ACC112 (cell line): Measurements from ENCODE around the gene NYNRIN.

Experiments used
- H2AFZ ChIP-seq: fragments of 200-600 bp; sonication (generic); one replicate; pipeline ENCODE4 v1.6.0; 2017; ENCODE audit warnings: antibody characterized with exemption, low read length; ENCODE audit not compliant: unreplicated experiment
- H3K27ac ChIP-seq: fragments of 200-600 bp; sonication (generic); 2 replicates; pipeline ENCODE4 v1.5.1; 2014; ENCODE audit warnings: low read depth, mild to moderate bottlenecking, antibody characterized with exemption, low read length, moderate library complexity
- H3K27me3 ChIP-seq: fragments of 200-600 bp; sonication (generic); 2 replicates; pipeline ENCODE4 v1.6.1; 2014; ENCODE audit warnings: mild to moderate bottlenecking, antibody characterized with exemption, low read length, moderate library complexity, mixed read lengths; ENCODE audit not compliant: insufficient read depth
- H3K36me3 ChIP-seq: fragments of 200-600 bp; sonication (generic); 2 replicates; pipeline ENCODE4 v1.6.1; 2016; ENCODE audit warnings: mild to moderate bottlenecking, antibody characterized with exemption, low read length, moderate library complexity, mixed read lengths; ENCODE audit not compliant: insufficient read depth
- H3K4me1 ChIP-seq: fragments of 200-600 bp; sonication (generic); one replicate; pipeline ENCODE4 v1.6.1; 2016; ENCODE audit warnings: low read length, mixed read lengths; ENCODE audit not compliant: insufficient read depth, unreplicated experiment, control insufficient read depth
- H3K4me3 ChIP-seq: fragments of 200-600 bp; sonication (generic); 2 replicates; pipeline ENCODE4 v1.5.1; 2014; ENCODE audit warnings: mild to moderate bottlenecking, low read depth, low read length
- H3K79me2 ChIP-seq: fragments of 200-600 bp; sonication (generic); one replicate; pipeline ENCODE4 v1.6.0; 2016; ENCODE audit warnings: low read length; ENCODE audit not compliant: control insufficient read depth, unreplicated experiment, insufficient read depth

The NYNRIN gene

GRCh38 chr14:24427537-24428508 is 29.0 kb downstream of the NYNRIN start:
- Histone ChIP-seq H3K36me3 (0 out of 2 replicates have a peak, but pooled peaks cover 4% of the 10 kb centered on the region), H3K27ac (no peak overlapping the region), H3K79me2 (peaks cover 20% of the 10 kb centered on the region), H2AFZ (no peak overlapping the region), H3K27me3 (no peaks in the 10 kb centered on the region), H3K4me1 (peaks cover 52% of the 10 kb centered on the region), H3K4me3 (no peak overlapping the region)

GRCh38 chr14:24428628-24429394 is 30.0 kb downstream of the NYNRIN start:
- H2AFZ ChIP-seq: peak overlapping the region; percentile 86
- peaks cover 5% of the 10 kb centered on the region; the same call in 1 of the 2 replicates for H3K36me3 ChIP-seq
- peaks cover 20% of the 10 kb centered on the region for H3K79me2 ChIP-seq
- peaks cover 52% of the 10 kb centered on the region for H3K4me1 ChIP-seq
- H3K27me3 ChIP-seq: no peaks in the 10 kb centered on the region
- H3K4me3 ChIP-seq: peak overlapping the region; percentile 100
- 0 out of 2 replicates have a peak overlapping the region, but pooled peaks have one; percentile 97 for H3K27ac ChIP-seq

DNA sequence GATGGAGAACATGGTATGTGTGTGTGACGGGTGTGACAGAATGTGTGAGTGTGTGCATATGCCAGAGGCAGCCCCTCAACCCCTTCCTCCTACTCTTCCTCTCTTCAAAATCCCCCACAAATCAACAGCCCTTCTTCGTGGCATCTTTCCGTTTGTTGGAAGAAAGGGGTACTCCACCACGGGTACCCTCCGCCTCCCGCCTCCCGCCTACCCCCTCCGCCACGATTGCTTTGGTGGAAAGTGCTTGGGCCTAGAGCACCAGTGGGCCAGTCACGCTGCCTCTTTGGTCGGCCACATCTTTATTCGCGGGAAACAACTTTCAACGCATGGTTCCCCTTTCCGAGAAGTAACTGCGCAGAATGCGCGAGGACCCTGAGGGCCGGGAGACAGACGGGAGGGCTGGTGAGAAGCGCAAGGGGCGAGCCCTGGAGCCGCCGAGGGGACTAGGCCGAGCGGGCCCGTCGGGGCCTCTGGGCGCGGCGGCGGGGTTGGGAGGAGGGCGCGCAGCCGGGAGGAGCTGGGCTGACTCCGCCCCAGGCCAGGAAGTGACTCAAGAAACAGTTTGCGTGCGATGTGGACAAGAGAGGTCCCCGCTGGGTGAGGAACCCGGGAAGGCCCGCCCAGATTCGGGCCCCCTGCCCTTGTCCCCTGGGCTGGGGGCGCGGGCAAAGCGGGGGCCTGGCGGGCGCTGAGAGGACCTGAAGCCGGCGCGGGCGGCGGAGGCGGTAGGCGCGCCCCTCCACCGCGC is 30.8 kb downstream of the NYNRIN start, which contains the start of the genes CBLN3 and KHNYN:
Gene CBLN3 (minus strand): TSS at position 274 of the 748 bp plus-strand sequence. CDS start 614 bp downstream, outside the sequence.
Gene KHNYN (plus strand): TSS at position 560 of the 748 bp plus-strand sequence. CDS start 777 bp downstream, outside the sequence.
- peaks cover 48% of the 10 kb centered on the region for H3K4me1 ChIP-seq
- peak within 1 kb of the TSS; percentile 97 for H3K27ac ChIP-seq
- no peaks in the 10 kb centered on the region for H3K27me3 ChIP-seq
- peaks cover 5% of the 10 kb centered on the region; the same call in 1 of the 2 replicates for H3K36me3 ChIP-seq
- H3K4me3 ChIP-seq: peak within 1 kb of the TSS; percentile 100
- peaks cover 20% of the 10 kb centered on the region for H3K79me2 ChIP-seq
- peak within 1 kb of the TSS; percentile 86 for H2AFZ ChIP-seq

GRCh38 chr14:24430143-24430681 is 31.4 kb downstream of the NYNRIN start:
- H2AFZ ChIP-seq: peak overlapping the region; percentile 22
- H3K27ac ChIP-seq: peak overlapping the region; percentile 97
- H3K36me3 ChIP-seq: peaks cover 5% of the 10 kb centered on the region; the same call in 1 of the 2 replicates
- peaks cover 41% of the 10 kb centered on the region for H3K4me1 ChIP-seq
- peaks cover 20% of the 10 kb centered on the region for H3K79me2 ChIP-seq
- H3K27me3 ChIP-seq: no peaks in the 10 kb centered on the region
- peak overlapping the region; percentile 100 for H3K4me3 ChIP-seq

DNA sequence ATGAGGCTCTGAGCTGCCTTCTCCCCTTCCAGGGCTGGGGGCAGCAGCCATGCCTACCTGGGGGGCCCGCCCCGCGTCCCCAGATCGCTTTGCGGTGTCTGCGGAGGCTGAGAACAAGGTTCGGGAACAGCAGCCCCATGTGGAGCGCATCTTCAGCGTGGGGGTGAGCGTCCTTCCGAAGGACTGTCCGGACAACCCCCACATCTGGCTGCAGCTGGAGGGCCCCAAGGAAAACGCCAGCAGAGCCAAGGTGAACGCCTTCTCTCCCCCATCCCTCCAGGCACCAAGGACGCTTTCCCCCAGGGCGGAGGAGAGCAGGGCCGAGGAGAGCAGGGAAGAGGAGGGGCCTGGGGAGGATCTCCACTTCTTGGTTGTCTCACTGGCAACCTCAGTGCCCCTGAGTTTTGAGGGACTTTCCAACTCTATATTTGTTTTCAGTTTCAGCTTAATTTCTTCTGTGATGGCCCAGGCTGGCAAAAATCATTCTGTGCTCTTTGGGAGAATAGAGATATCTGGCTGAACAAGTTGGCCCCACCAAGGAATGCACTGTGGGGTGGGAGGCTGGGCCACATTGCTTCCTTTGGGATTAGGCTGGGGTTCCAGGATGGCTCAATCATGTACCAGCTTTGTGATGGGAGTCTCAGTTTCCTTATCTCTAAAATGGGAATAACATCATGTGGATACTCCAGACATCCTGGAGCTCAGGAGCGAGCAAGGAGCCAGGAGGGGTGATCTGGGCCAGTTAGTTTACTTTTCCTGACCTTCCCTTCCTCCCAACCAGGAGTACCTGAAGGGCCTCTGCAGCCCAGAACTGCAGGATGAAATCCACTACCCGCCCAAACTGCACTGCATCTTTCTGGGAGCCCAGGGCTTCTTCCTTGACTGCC is 32.1 kb downstream of the NYNRIN start:
- Histone ChIP-seq H3K27ac (peak overlapping the region; percentile 97), H3K27me3 (no peaks in the 10 kb centered on the region), H3K4me3 (peak overlapping the region; percentile 100), H2AFZ (no peak overlapping the region), H3K4me1 (peaks cover 35% of the 10 kb centered on the region), H3K79me2 (peaks cover 20% of the 10 kb centered on the region), H3K36me3 (peaks cover 5% of the 10 kb centered on the region; the same call in 1 of the 2 replicates)

- Histone ChIP-seq H3K27ac (peak overlapping the region; percentile 97), H3K4me1 (peaks cover 30% of the 10 kb centered on the region), H3K4me3 (peak overlapping the region; percentile 100), H3K36me3 (peaks cover 5% of the 10 kb centered on the region; the same call in 1 of the 2 replicates), H2AFZ (no peak overlapping the region), H3K79me2 (peaks cover 20% of the 10 kb centered on the region), H3K27me3 (no peaks in the 10 kb centered on the region)
Measured at GRCh38 chr14:24431569-24432258, 32.9 kb downstream of the NYNRIN start.

- peaks cover 20% of the 10 kb centered on the region for H3K79me2 ChIP-seq
- no peaks in the 10 kb centered on the region for H3K27me3 ChIP-seq
- peaks cover 26% of the 10 kb centered on the region for H3K4me1 ChIP-seq
- H3K4me3 ChIP-seq: peak overlapping the region; percentile 100
- no peak overlapping the region for H2AFZ ChIP-seq
- peaks cover 5% of the 10 kb centered on the region; the same call in 1 of the 2 replicates for H3K36me3 ChIP-seq
- no peak overlapping the region for H3K27ac ChIP-seq
Measured at GRCh38 chr14:24432259-24433131, 33.7 kb downstream of the NYNRIN start.

- no peak overlapping the region for H3K4me3 ChIP-seq
- no peak overlapping the region for H3K27ac ChIP-seq
- H3K27me3 ChIP-seq: no peaks in the 10 kb centered on the region
- peaks cover 17% of the 10 kb centered on the region for H3K36me3 ChIP-seq
- peaks cover 20% of the 10 kb centered on the region for H3K79me2 ChIP-seq
- H3K4me1 ChIP-seq: peaks cover 24% of the 10 kb centered on the region
- no peak overlapping the region for H2AFZ ChIP-seq
Measured at GRCh38 chr14:24434036-24434435, 35.2 kb downstream of the NYNRIN start.
